Activated naive CD8-positive, alpha-beta T cell treated with anti-CD3 and anti-CD28 coated beads for 36 hours (primary cell): ENCODE measurements around the gene PLEKHD1. TPM values are rescaled to one million over a fixed set of nuclear protein-coding genes. Genes with fewer than 3 reads are reported as not detected.
A peak's percentile ranks its signal among the peaks of the same experiment; 100 is the strongest.

Experiments used
- DNase-seq: peaks from one replicate; pipeline ENCODE4 v3.0.0; 2021
- H3K27ac Mint-ChIP-seq: one replicate; pipeline ENCODE4 v1.8.0; 2022; ENCODE audit warnings: mild to moderate bottlenecking, moderate library complexity, mixed read lengths
- H3K27me3 Mint-ChIP-seq: one replicate; pipeline ENCODE4 v1.8.0; 2022; ENCODE audit warnings: mild to moderate bottlenecking, mixed read lengths
- H3K36me3 Mint-ChIP-seq: one replicate; pipeline ENCODE4 v1.8.0; 2021; ENCODE audit warnings: mild to moderate bottlenecking, mixed read lengths
- H3K4me1 Mint-ChIP-seq: one replicate; pipeline ENCODE4 v1.8.0; 2021; ENCODE audit warnings: mixed read lengths
- H3K4me3 Mint-ChIP-seq: one replicate; pipeline ENCODE4 v1.8.0; 2022; ENCODE audit warnings: mild to moderate bottlenecking, moderate library complexity, mixed read lengths
- H3K9me3 Mint-ChIP-seq: one replicate; pipeline ENCODE4 v1.8.0; 2022; ENCODE audit warnings: mixed read lengths
- total RNA-seq, 2 experiments: library from RNA; stranded (reverse); gene quantifications; one replicate each; pipeline ENCODE4 v1.2.3, GENCODE V29; 2021

PLEKHD1 gene
- total RNA-seq, result under 1 TPM in 1 of 2 experiments, not detected in 1; 0.04 TPM

GRCh38 chr14:69484444-69485314 is at the start of gene PLEKHD1:
PLEKHD1 (plus strand) TSS chr14:69484728; CDS start chr14:69484966, 238 bp downstream.
- Mint-ChIP-seq H3K36me3 (no peaks in the 10 kb centered on the region), H3K4me3 (no peak within 1 kb of the TSS), H3K9me3 (no peaks in the 10 kb centered on the region), H3K27me3 (peaks cover 67% of the 10 kb centered on the region), H3K4me1 (no peaks in the 10 kb centered on the region), H3K27ac (no peak within 1 kb of the TSS)
- peak; percentile 6 for DNase-seq

- Mint-ChIP-seq H3K27me3 (no peaks in the 10 kb centered on the region), H3K36me3 (peaks cover 35% of the 10 kb centered on the region), H3K27ac (no peak overlapping the region), H3K4me3 (no peak overlapping the region), H3K4me1 (peaks cover 25% of the 10 kb centered on the region), H3K9me3 (no peaks in the 10 kb centered on the region)
- no peak for DNase-seq
Observed at GRCh38 chr14:69439521-69440270, 44.8 kb upstream of the PLEKHD1 start.

GRCh38 chr14:69441948-69442347 is 42.6 kb upstream of the PLEKHD1 start:
- Mint-ChIP-seq H3K36me3 (peaks cover 42% of the 10 kb centered on the region), H3K27ac (peak overlapping the region; percentile 64), H3K9me3 (no peaks in the 10 kb centered on the region), H3K4me3 (peak overlapping the region; percentile 61), H3K27me3 (no peaks in the 10 kb centered on the region), H3K4me1 (peaks cover 20% of the 10 kb centered on the region)
- no peak for DNase-seq

GRCh38 chr14:69443296-69443805 is 41.2 kb upstream of the PLEKHD1 start:
- DNase-seq, result no peak
- Mint-ChIP-seq H3K9me3 (no peaks in the 10 kb centered on the region), H3K4me3 (peak overlapping the region; percentile 41), H3K4me1 (peaks cover 20% of the 10 kb centered on the region), H3K27ac (no peak overlapping the region), H3K27me3 (no peaks in the 10 kb centered on the region), H3K36me3 (peaks cover 44% of the 10 kb centered on the region)

GRCh38 chr14:69449216-69449615 is 35.3 kb upstream of the PLEKHD1 start:
- no peak overlapping the region for H3K27ac Mint-ChIP-seq
- peaks cover 18% of the 10 kb centered on the region for H3K36me3 Mint-ChIP-seq
- H3K4me1 Mint-ChIP-seq, result no peaks in the 10 kb centered on the region

GRCh38 chr14:69451941-69452340 is 32.6 kb upstream of the PLEKHD1 start:
- Mint-ChIP-seq H3K27me3 (no peaks in the 10 kb centered on the region), H3K9me3 (no peaks in the 10 kb centered on the region), H3K4me1 (no peaks in the 10 kb centered on the region), H3K36me3 (peaks cover 4% of the 10 kb centered on the region), H3K4me3 (no peak overlapping the region), H3K27ac (no peak overlapping the region)
- no peak for DNase-seq

More at GRCh38 chr14:69449216-69449615, 35.3 kb upstream of the PLEKHD1 start:
- DNase-seq, result no peak
- Mint-ChIP-seq H3K4me3 (no peak overlapping the region), H3K27me3 (no peaks in the 10 kb centered on the region), H3K9me3 (no peaks in the 10 kb centered on the region)

- Mint-ChIP-seq H3K4me1 (peaks cover 1% of the 10 kb centered on the region), H3K27ac (no peak overlapping the region), H3K36me3 (peaks cover 4% of the 10 kb centered on the region)
Observed at GRCh38 chr14:69458350-69458749, 26.2 kb upstream of the PLEKHD1 start.

GRCh38 chr14:69459122-69459521 is 25.4 kb upstream of the PLEKHD1 start:
- no peak for DNase-seq
- Mint-ChIP-seq H3K27me3 (no peaks in the 10 kb centered on the region), H3K4me3 (no peak overlapping the region), H3K9me3 (no peaks in the 10 kb centered on the region), H3K27ac (no peak overlapping the region), H3K36me3 (peaks cover 4% of the 10 kb centered on the region), H3K4me1 (peaks cover 1% of the 10 kb centered on the region)

More at GRCh38 chr14:69458350-69458749, 26.2 kb upstream of the PLEKHD1 start:
- DNase-seq, result no peak
- H3K4me3 Mint-ChIP-seq, result no peak overlapping the region
- H3K9me3 Mint-ChIP-seq, result no peaks in the 10 kb centered on the region
- no peaks in the 10 kb centered on the region for H3K27me3 Mint-ChIP-seq

GRCh38 chr14:69460093-69460701 is 24.3 kb upstream of the PLEKHD1 start:
- Mint-ChIP-seq H3K4me3 (no peak overlapping the region), H3K27ac (no peak overlapping the region), H3K36me3 (peaks cover 4% of the 10 kb centered on the region), H3K4me1 (peaks cover 1% of the 10 kb centered on the region), H3K9me3 (no peaks in the 10 kb centered on the region), H3K27me3 (no peaks in the 10 kb centered on the region)
- peak; percentile 53 for DNase-seq

GRCh38 chr14:69464379-69464778 is 20.1 kb upstream of the PLEKHD1 start:
- Mint-ChIP-seq H3K4me1 (peaks cover 1% of the 10 kb centered on the region), H3K9me3 (no peaks in the 10 kb centered on the region), H3K4me3 (no peak overlapping the region), H3K27me3 (no peaks in the 10 kb centered on the region), H3K36me3 (peaks cover 2% of the 10 kb centered on the region), H3K27ac (no peak overlapping the region)
- no peak for DNase-seq

- H3K27ac Mint-ChIP-seq, result no peak overlapping the region
- no peaks in the 10 kb centered on the region for H3K4me1 Mint-ChIP-seq
- peaks cover 2% of the 10 kb centered on the region for H3K36me3 Mint-ChIP-seq
- no peak overlapping the region for H3K4me3 Mint-ChIP-seq
- H3K9me3 Mint-ChIP-seq, result no peaks in the 10 kb centered on the region
- no peaks in the 10 kb centered on the region for H3K27me3 Mint-ChIP-seq
- no peak for DNase-seq
Observed at GRCh38 chr14:69464829-69465228, 19.7 kb upstream of the PLEKHD1 start.

GRCh38 chr14:69468949-69469348 is 15.6 kb upstream of the PLEKHD1 start:
- Mint-ChIP-seq H3K36me3 (no peaks in the 10 kb centered on the region), H3K4me3 (no peak overlapping the region), H3K4me1 (no peaks in the 10 kb centered on the region), H3K27me3 (no peaks in the 10 kb centered on the region), H3K9me3 (no peaks in the 10 kb centered on the region), H3K27ac (no peak overlapping the region)
- DNase-seq, result no peak

- Mint-ChIP-seq H3K27ac (no peak overlapping the region), H3K9me3 (no peaks in the 10 kb centered on the region), H3K4me1 (no peaks in the 10 kb centered on the region), H3K27me3 (no peaks in the 10 kb centered on the region), H3K36me3 (no peaks in the 10 kb centered on the region), H3K4me3 (no peak overlapping the region)
- DNase-seq, result no peak
Observed at GRCh38 chr14:69471436-69471835, 13.1 kb upstream of the PLEKHD1 start.

GRCh38 chr14:69471916-69472315 is 12.6 kb upstream of the PLEKHD1 start:
- H3K4me3 Mint-ChIP-seq, result no peak overlapping the region
- no peaks in the 10 kb centered on the region for H3K27me3 Mint-ChIP-seq
- H3K4me1 Mint-ChIP-seq, result no peaks in the 10 kb centered on the region
- H3K27ac Mint-ChIP-seq, result no peak overlapping the region
- no peaks in the 10 kb centered on the region for H3K36me3 Mint-ChIP-seq
- no peak for DNase-seq
- H3K9me3 Mint-ChIP-seq, result no peaks in the 10 kb centered on the region

GRCh38 chr14:69473260-69473659 is 11.3 kb upstream of the PLEKHD1 start:
- Mint-ChIP-seq H3K4me3 (no peak overlapping the region), H3K27ac (no peak overlapping the region), H3K4me1 (no peaks in the 10 kb centered on the region), H3K27me3 (no peaks in the 10 kb centered on the region), H3K9me3 (no peaks in the 10 kb centered on the region), H3K36me3 (no peaks in the 10 kb centered on the region)
- DNase-seq, result no peak
